Esophagus mucosa (tissue), 1 donor: ENCODE data around the gene CLCN2. TPM values are rescaled to one million over a fixed set of nuclear protein-coding genes. Genes with fewer than 3 reads are reported as not detected.
A peak's percentile ranks its signal among the peaks of the same experiment; 100 is the strongest.

ENCODE experiments used
- ATAC-seq: fragments of 200-7000 bp; cut with Tn5 transposase; one replicate; pipeline ENCODE4 v1.9.1; 2020
- total RNA-seq: library from RNA; stranded (reverse); gene quantifications from one replicate; pipeline ENCODE4 v1.2.4, GENCODE V29; 2023
- donor health status: DM: yes; HTN: yes; CAD: no.

CLCN2 gene
- total RNA-seq, 1 donor from 2014 or later: 3.4 TPM

GRCh38 chr3:184380627-184381260 lies 19.3 kb upstream of the CLCN2 start:
- ATAC-seq: no peak

- peak; percentile 3 for ATAC-seq
Observed at GRCh38 chr3:184380185-184380626, 18.8 kb upstream of the CLCN2 start.

GRCh38 chr3:184379358-184380184 lies 18.2 kb upstream of the CLCN2 start, which contains the start of gene CHRD:
Gene CHRD (plus strand): TSS chr3:184380054. CDS start chr3:184380319, 265 bp downstream.
- ATAC-seq: no peak

- ATAC-seq: no peak
Observed at GRCh38 chr3:184378651-184379357, 17.4 kb upstream of the CLCN2 start.

- no peak for ATAC-seq
Observed at GRCh38 chr3:184377882-184378445, 16.6 kb upstream of the CLCN2 start, which contains the start of gene THPO. Gene THPO (minus strand): TSS chr3:184378207. CDS start chr3:184376259, 1,948 bp downstream.

- ATAC-seq: no peak
Observed at GRCh38 chr3:184377374-184377773, 16.0 kb upstream of the CLCN2 start.

GRCh38 chr3:184375747-184376461 lies 14.5 kb upstream of the CLCN2 start:
- ATAC-seq: no peak

- no peak for ATAC-seq
Observed at GRCh38 chr3:184373422-184373821, 12.0 kb upstream of the CLCN2 start.

GRCh38 chr3:184372911-184373310 lies 11.5 kb upstream of the CLCN2 start:
- no peak for ATAC-seq

- ATAC-seq: no peak
Observed at GRCh38 chr3:184372296-184372821, 11.0 kb upstream of the CLCN2 start.

- peak; percentile 96 for ATAC-seq
Observed at GRCh38 chr3:184371570-184372018, 10.2 kb upstream of the CLCN2 start.

- no peak for ATAC-seq
Observed at GRCh38 chr3:184368586-184369183, 7.3 kb upstream of the CLCN2 start.

- ATAC-seq: no peak
Observed at GRCh38 chr3:184368116-184368515, 6.7 kb upstream of the CLCN2 start.

- ATAC-seq: no peak
Observed at GRCh38 chr3:184366619-184367289, 5.3 kb upstream of the CLCN2 start.

GRCh38 chr3:184362668-184363546 lies 1.5 kb upstream of the CLCN2 start:
- ATAC-seq: peak; percentile 91

GRCh38 chr3:184361932-184362667 lies 695 bp upstream of the CLCN2 start:
- peak; percentile 26 for ATAC-seq

- ATAC-seq: no peak
Observed at GRCh38 chr3:184360929-184361531, 375 bp downstream of the CLCN2 start.
